Spleen (tissue), 11 donors: Measurements from ENCODE around the gene IGLON5. TPM values are rescaled to one million over a fixed set of nuclear protein-coding genes. Genes with fewer than 3 reads are reported as not detected.

Experiments
- DNase-seq: peaks from one replicate; pipeline ENCODE4 v3.0.0-alpha.2; 2020
- H3K27ac ChIP-seq, 8 donors: fragments of 200-600 bp; sonication (generic) in 7 of 8; 1 replicate in 4 of 8; 2 replicates in 4 of 8; pipeline versions ENCODE4 v1.5.0 to v1.8.0; 2016 to 2021; ENCODE audit warnings: inconsistent platforms in 4 of 8, mild to moderate bottlenecking in 4 of 8, moderate library complexity in 1 of 8
- H3K27me3 ChIP-seq, 7 donors: fragments of 200-600 bp; sonication (generic) in 6 of 7; replicated peaks in 1 of 7; 1 replicate in 4 of 7; 2 replicates in 3 of 7; pipeline versions ENCODE4 v1.5.0 to v1.8.0; 2016 to 2021; ENCODE audit warnings: inconsistent platforms in 3 of 7, mild to moderate bottlenecking in 1 of 7
- H3K36me3 ChIP-seq, 6 donors: fragments of 200-600 bp; sonication (generic) in 5 of 6; 1 replicate in 4 of 6; 2 replicates in 2 of 6; pipeline versions ENCODE4 v1.5.0 to v1.8.0; 2016 to 2021; ENCODE audit warnings: inconsistent platforms in 2 of 6
- H3K4me1 ChIP-seq, 6 donors: fragments of 200-600 bp; sonication (generic) in 5 of 6; 1 replicate in 3 of 6; 2 replicates in 3 of 6; pipeline versions ENCODE4 v1.5.0 to v1.8.0; 2016 to 2021; ENCODE audit warnings: inconsistent platforms in 3 of 6
- H3K4me3 ChIP-seq, 8 donors: fragments of 200-600 bp; sonication (generic) in 7 of 8; 1 replicate in 4 of 8; 2 replicates in 4 of 8; pipeline versions ENCODE4 v1.5.0 to v1.8.0; 2016 to 2021; ENCODE audit warnings: inconsistent platforms in 4 of 8, mild to moderate bottlenecking in 4 of 8, moderate library complexity in 2 of 8
- H3K9me3 ChIP-seq, 8 donors: fragments of 200-600 bp; sonication (generic) in 7 of 8; 1 replicate in 4 of 8; 2 replicates in 4 of 8; pipeline versions ENCODE4 v1.5.0 to v1.8.0; 2016 to 2021; ENCODE audit warnings: inconsistent platforms in 4 of 8
- POLR2A ChIP-seq, 3 donors: fragments of 450-650 bp; IDR thresholded peaks; one replicate each; pipeline ENCODE4 v1.5.1; 2017; ENCODE audit warnings: antibody characterized with exemption in 3 of 3, mild to moderate bottlenecking in 1 of 3
- POLR2AphosphoS5 ChIP-seq, 3 donors: sonication (generic); formaldehyde crosslinking; IDR thresholded peaks; one replicate each; pipeline ENCODE4 v1.5.1; 2017; ENCODE audit warnings: antibody characterized with exemption in 3 of 3
- WGBS, 5 donors: extraction: QIAGEN DNeasy Blood & Tissue Kit in 3 of 5; methylation state at CpG; one replicate each; pipeline versions ENCODE4 v1.1.5 to v1.1.7; 2013 to 2018; 5-methylcytosine and 5-hydroxymethylcytosine counted together
- intact Hi-C: fragments of 100-400 bp; cut with DNase I; formaldehyde crosslinking; loops from one replicate; pipeline ENCODE4 v1.15.0; 2023; ENCODE audit warnings: low total_unique reads
- polyA plus RNA-seq, 3 donors: library from polyadenylated mRNA; stranded (reverse); fragments of 200-250 nt; gene quantifications; one replicate each; pipeline ENCODE4 v1.2.1, GENCODE V29; 2013
- total RNA-seq, 7 donors: library from RNA; depleted of rRNA in 3 of 7; stranded (reverse); fragments of >200 nt in 3 of 7; fragmentation: NEBNext Ultra II Directional in 4 of 7; extraction: Animal tissue kit (Norgen Biotek cat#: 25700) in 4 of 7; gene quantifications; one replicate each; pipeline versions ENCODE4 v1.1.0 to v1.2.1, GENCODE V29; 2016 to 2021
- TF ChIP-seq, protein P1 (sequence below), 11 experiments: fragments of 200-600 bp in 7 of 11; fragments of 450-650 bp in 4 of 11; sonication (generic) in 4 of 11; IDR thresholded peaks in 8 of 11; conservative IDR thresholded peaks in 3 of 11; 1 replicate in 7 of 11; 2 replicates in 4 of 11; pipeline versions ENCODE4 v1.4.0 to v1.8.0; 2016 to 2021; ENCODE audit warnings: antibody characterized with exemption in 11 of 11, inconsistent platforms in 4 of 11, mild to moderate bottlenecking in 1 of 11
- donor health status: healthy with polysubstance abuse.
- donor health status: DM: no; HTN: no; CAD: no; lungs with moderate emphysema.
- donor health status: DM: no; HTN: no; CAD: no.
- donor health status: Bipolar disorder and iron deficiency.
- donor health status: healthy.
- donor health status: DM: no; HTN: no; CAD: no.
- donor health status: DM: yes; HTN: yes; CAD: no.

IGLON5 gene
- total and polyA plus RNA-seq, 10 donors: 0.03 TPM; not detected in 9

- Histone ChIP-seq H3K27ac (peak overlapping the region; percentile 27 to 97 (median 76)), H3K9me3 (no peaks in the 10 kb centered on the region), H3K4me1 (peaks cover 4 to 93% (median 29%) of the 10 kb centered on the region in 6 donors), H3K27me3 (no peaks in the 10 kb centered on the region), H3K4me3 (peak overlapping the region; percentile 16 to 95 (median 32)), H3K36me3 (no peaks in the 10 kb centered on the region)
- DNase-seq: peak; percentile 81
- 54 to 80% (median 65%) methylated on average over 17 to 18 of the region's 18 CpGs for WGBS, 5 donors
- intact Hi-C loops: no loop called here
- TF ChIP-seq, protein P1, sequence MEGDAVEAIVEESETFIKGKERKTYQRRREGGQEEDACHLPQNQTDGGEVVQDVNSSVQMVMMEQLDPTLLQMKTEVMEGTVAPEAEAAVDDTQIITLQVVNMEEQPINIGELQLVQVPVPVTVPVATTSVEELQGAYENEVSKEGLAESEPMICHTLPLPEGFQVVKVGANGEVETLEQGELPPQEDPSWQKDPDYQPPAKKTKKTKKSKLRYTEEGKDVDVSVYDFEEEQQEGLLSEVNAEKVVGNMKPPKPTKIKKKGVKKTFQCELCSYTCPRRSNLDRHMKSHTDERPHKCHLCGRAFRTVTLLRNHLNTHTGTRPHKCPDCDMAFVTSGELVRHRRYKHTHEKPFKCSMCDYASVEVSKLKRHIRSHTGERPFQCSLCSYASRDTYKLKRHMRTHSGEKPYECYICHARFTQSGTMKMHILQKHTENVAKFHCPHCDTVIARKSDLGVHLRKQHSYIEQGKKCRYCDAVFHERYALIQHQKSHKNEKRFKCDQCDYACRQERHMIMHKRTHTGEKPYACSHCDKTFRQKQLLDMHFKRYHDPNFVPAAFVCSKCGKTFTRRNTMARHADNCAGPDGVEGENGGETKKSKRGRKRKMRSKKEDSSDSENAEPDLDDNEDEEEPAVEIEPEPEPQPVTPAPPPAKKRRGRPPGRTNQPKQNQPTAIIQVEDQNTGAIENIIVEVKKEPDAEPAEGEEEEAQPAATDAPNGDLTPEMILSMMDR (IDR thresholded peaks at IDR 0.05 in 8 of 11, conservative IDR thresholded peaks at IDR 0.05 in 3 of 11): no peak
- TF ChIP-seq POLR2A (IDR thresholded peaks at IDR 0.05) (no peak), POLR2AphosphoS5 (IDR thresholded peaks at IDR 0.05) (no peak)
Observed at GRCh38 chr19:51372021-51372648, 60.7 kb downstream of the IGLON5 start.

DNA sequence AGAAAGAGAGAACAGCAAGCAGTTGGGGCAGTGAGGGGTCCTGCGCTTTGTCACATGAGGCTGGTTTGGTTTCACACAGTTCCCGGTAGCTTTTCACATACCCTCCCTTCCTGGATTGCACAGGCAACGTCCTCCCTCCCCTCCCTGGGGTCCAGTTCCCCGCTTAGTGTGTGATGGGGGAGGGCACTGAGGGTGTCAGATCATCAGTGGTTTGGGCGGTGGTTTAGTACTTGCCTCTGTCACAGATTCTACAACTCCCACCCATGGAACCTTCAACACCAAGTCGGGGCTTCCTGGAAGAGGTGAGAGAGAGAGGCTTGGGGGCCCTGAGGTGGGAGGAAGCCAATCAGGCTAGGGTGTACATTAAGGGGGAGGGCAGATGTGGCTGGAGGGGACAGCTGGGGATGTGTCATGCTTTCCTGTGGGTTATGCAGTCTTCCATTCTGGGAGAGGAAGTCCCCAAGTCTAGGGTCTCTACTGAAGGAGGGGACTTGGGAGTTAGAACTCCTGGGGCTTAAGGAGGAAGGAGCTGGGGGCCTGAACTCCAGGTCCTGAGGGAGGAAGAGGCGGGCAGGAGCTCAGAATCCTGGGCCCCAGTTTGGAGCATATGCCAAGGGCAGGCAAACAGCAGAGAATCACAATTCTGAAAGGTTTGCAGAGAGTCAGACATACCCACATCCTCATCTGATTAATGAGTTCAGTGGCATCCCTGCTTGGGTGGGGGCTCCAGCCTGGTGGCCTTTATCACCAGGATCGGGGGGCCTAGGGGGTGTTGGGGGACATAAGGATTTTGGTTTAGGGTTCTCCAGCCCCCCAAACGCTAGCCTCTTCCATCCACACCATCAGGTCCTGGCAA is 61.4 kb downstream of the IGLON5 start, which contains the start of gene NKG7:
NKG7 (minus strand) TSS at position 6 of the 856 bp plus-strand sequence. CDS start 119 bp downstream, outside the sequence.
- Histone ChIP-seq H3K4me1 (peaks cover 4 to 88% (median 29%) of the 10 kb centered on the region in 6 donors), H3K9me3 (no peaks in the 10 kb centered on the region), H3K4me3 (peak within 1 kb of the TSS; percentile 16 to 95 (median 32)), H3K27me3 (no peaks in the 10 kb centered on the region), H3K27ac (peak within 1 kb of the TSS; percentile 27 to 97 (median 76)), H3K36me3 (no peaks in the 10 kb centered on the region)
- intact Hi-C loops: no loop called here
- TF ChIP-seq POLR2AphosphoS5 (IDR thresholded peaks at IDR 0.05): peak in 2 of 3 donors; percentile 53 to 73
- no peak for TF ChIP-seq POLR2A (IDR thresholded peaks at IDR 0.05)
- peak; percentile 80 for DNase-seq
- 17 to 28% (median 27%) methylated on average over 8 to 9 of the region's 9 CpGs for WGBS, 5 donors

GRCh38 chr19:51375504-51376221 is 64.2 kb downstream of the IGLON5 start:
- WGBS, 5 donors: 33 to 41% (median 40%) methylated on average over 10 to 11 of the region's 11 CpGs
- Histone ChIP-seq H3K27me3 (no peaks in the 10 kb centered on the region), H3K4me1 (peaks cover 0 to 60% (median 19%) of the 10 kb centered on the region in 6 donors), H3K27ac (peak overlapping the region in 3 of 8 donors; percentile 37 to 55 (median 40)), H3K36me3 (no peaks in the 10 kb centered on the region), H3K9me3 (peaks cover 0 to 4% (median 0%) of the 10 kb centered on the region in 8 donors), H3K4me3 (no peak overlapping the region)
- peak; percentile 47 for DNase-seq
- no peak for TF ChIP-seq POLR2A (IDR thresholded peaks at IDR 0.05)
- TF ChIP-seq, protein P1 (IDR thresholded peaks at IDR 0.05 in 8 of 11, conservative IDR thresholded peaks at IDR 0.05 in 3 of 11): no peak
- TF ChIP-seq POLR2AphosphoS5 (IDR thresholded peaks at IDR 0.05): no peak
- intact Hi-C loops: no loop called here

DNA sequence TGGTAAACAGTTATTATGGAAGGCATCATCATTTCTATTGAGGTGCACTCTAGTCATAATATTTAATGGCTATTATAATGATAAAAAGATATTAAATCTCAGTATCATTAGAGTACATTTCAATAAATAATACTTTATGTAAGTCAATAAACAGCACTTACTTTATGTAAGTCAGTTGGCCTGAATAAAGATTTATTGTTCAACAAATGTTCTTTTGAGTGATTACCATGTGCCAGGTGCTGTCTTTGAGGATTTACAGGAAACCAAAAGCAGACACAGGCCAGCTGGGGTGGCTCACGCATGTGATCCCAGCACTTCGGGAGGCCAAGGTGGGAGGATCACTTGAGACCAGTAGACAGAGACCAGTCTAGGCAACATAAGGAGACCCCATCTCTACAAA is 66.0 kb downstream of the IGLON5 start:
- intact Hi-C loops: no loop called here
- no peak for DNase-seq

More for the DNA sequence above, 66.0 kb downstream of the IGLON5 start:
- WGBS, 5 donors: 79 to 88% (median 81%) methylated on average over 2 of the region's 2 CpGs
- TF ChIP-seq POLR2A (IDR thresholded peaks at IDR 0.05): no peak
- TF ChIP-seq, protein P1 (IDR thresholded peaks at IDR 0.05 in 8 of 11, conservative IDR thresholded peaks at IDR 0.05 in 3 of 11): no peak
- no peak for TF ChIP-seq POLR2AphosphoS5 (IDR thresholded peaks at IDR 0.05)
- Histone ChIP-seq H3K4me1 (peaks cover 0 to 42% (median 11%) of the 10 kb centered on the region in 6 donors), H3K9me3 (peaks cover 0 to 18% (median 9%) of the 10 kb centered on the region in 8 donors), H3K4me3 (no peak overlapping the region), H3K36me3 (no peaks in the 10 kb centered on the region), H3K27ac (no peak overlapping the region), H3K27me3 (no peaks in the 10 kb centered on the region)
